Fibroblast of the aortic adventitia (primary cell): Measurements from ENCODE around the gene SACM1L. TPM values are rescaled to one million over a fixed set of nuclear protein-coding genes. Genes with fewer than 3 reads are reported as not detected.

Experiments
- DNase-seq: peaks from one replicate; pipeline ENCODE4 v3.0.0-alpha.2; 2010; ENCODE audit warnings: low read depth
- H3K4me3 ChIP-seq: 2 replicates; pipeline ENCODE4 v1.5.1; 2011; ENCODE audit warnings: low read depth, mild to moderate bottlenecking, control low read depth, low read length, moderate library complexity
- CTCF ChIP-seq: IDR thresholded peaks from 2 replicates; pipeline ENCODE4 v1.5.1; 2011; ENCODE audit warnings: mild to moderate bottlenecking, low read length, control low read depth, inconsistent platforms; ENCODE audit not compliant: insufficient read depth
- total RNA-seq: library from RNA; depleted of rRNA; stranded (reverse); fragments of >200 nt; gene quantifications from 2 replicates; pipeline ENCODE4 v1.2.3, GENCODE V29; 2012; ENCODE audit warnings: low replicate concordance

Gene SACM1L
- total RNA-seq, 1 donor, result 30.7 TPM

DNA sequence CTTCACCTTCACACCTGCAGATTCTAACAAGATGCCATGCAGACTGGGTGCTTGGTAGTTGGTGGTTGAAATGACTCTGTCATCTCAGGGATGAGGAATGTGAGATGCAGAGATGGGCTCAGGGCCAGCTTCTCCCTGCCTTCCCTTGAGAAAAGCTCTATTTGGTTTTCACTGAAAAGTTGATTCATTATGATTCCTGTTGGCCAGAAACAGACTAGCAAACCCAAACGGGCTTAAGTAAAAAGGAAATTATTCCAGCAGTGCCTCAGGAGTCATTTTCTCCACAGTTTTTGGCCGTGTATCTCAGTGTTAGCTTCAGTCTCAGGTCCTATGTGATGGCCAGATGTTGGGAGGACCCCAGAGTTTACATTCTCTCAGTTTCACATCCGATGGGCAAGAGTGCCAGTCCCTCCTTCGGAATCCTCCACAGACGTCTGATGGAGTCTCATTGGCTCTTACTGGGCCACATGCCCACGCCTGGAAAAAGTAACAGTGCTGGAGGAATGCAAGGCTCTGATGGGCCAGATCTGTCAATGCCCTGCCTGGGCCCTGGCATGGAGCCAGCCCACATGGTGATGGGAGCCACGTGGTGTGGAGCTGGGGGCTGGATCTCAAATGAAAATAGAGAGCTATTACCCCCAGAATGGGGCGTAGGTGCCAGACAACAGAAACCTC is 22.3 kb upstream of the SACM1L start:
- TF ChIP-seq CTCF, result no peak
- H3K4me3 ChIP-seq, result no peak overlapping the region
- DNase-seq, result peak; percentile 76

DNA sequence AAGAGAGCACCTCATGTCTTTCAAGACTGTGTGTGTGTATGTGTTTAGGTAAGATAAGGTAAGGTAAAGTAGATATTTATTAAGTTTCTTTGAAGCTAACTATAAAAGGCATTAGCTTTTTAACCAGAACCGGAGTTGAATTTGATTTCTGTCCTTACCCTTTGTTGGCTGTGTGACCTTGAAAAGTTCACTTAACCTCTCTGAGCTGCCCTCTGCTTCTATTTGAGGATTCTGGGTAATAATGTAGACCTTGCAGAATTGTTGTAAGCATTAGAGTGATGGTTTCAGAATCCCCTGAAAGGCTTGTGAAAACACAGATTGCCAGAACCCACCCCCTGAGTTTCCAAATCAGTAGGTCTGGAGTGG is 21.6 kb upstream of the SACM1L start:
- no peak for DNase-seq
- no peak overlapping the region for H3K4me3 ChIP-seq
- no peak for TF ChIP-seq CTCF

- no peak for DNase-seq
- no peak for TF ChIP-seq CTCF
- H3K4me3 ChIP-seq, result no peak overlapping the region
Measured at GRCh38 chr3:45670436-45670835, 18.8 kb upstream of the SACM1L start.

DNA sequence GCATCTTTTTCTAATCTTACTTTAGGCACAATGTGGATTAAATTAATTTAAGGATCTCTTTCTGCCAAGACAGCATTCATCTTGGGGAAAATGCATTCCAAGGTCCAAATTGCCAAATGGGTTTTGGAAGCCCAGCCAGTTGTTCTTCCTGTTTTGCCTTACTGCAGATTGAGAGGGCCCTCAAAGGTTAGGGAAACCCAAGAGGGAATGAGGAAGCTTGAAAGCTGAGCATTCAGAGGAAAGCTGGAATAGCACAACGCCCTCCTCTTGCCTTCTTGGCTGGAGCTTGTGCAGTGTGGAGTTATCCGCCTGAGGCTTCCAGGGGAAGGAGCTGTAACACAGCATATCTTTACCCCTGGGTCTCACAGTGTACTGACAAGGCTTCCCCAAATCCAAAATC is 18.2 kb upstream of the SACM1L start:
- peak; percentile 0 for TF ChIP-seq CTCF
- peak; percentile 95 for DNase-seq

GRCh38 chr3:45673273-45673672 is 15.9 kb upstream of the SACM1L start:
- no peak for TF ChIP-seq CTCF
- DNase-seq, result no peak
- no peak overlapping the region for H3K4me3 ChIP-seq

More for the DNA sequence above, 18.2 kb upstream of the SACM1L start:
- no peak overlapping the region for H3K4me3 ChIP-seq

DNA sequence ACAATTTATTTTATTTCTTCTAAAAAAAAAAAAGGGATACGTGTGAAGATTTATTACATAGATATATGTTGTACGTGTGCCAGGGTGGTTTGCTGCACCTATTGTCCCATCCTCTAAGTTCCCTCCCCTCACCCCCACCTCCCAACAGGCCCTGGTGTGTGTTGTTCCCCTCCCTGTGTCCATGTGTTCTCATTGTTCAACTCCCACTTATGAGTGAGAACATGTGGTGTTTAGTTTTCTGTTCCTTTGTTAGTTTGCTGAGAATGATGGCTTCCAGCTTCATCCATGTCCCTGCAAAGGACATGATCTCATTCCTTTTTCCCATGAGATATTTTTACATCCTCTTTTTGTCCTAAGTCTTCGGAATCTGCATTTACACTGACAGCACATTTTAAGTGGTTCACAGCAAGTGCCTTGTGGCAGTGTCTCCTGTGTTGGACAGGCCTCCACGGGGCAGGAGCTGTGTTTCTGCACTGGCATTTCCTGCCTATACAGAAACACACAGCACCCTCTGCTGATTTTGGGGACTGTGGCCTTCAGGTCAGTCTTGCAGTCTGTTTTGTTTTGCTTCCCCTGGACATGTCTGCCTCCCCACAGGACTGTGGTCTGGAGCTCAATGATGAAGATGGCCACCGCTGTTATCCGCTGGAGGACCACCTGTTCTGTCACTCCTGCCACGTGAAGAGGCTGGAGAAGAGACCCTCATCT is 12.7 kb upstream of the SACM1L start:
- no peak for TF ChIP-seq CTCF
- no peak overlapping the region for H3K4me3 ChIP-seq
- no peak for DNase-seq
